Measurements from ENCODE around the gene OSBPL1A.

DNA sequence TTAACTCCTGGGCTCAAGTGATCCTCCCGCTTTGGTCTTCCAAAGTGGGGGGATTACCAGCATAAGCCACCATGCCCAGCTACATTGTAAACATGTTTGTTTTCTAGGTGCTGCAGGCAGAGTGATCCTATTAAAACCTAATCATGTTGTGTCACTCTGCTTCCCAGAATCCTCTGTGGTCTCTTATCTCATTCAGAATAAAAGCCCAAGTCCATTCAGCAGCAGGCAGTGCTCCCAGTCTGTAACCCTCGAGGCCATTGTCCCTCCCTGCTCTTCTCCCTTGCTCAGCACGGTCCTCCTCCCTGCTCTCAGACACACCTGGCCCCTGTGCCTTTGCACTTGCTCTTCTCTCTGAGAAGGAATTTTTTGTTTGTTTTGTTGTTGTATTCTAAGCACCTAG, 269.9 kb downstream of the OSBPL1A start:
- TF ChIP-seq JUN (IDR thresholded peaks at IDR 0.05; ENCODE audit: low read depth, low read length) = no peak
- no peak for TF ChIP-seq EZH2 (IDR thresholded peaks at IDR 0.05; ENCODE audit: low read depth, low read length, severe bottlenecking)
- TF ChIP-seq EP300 (IDR thresholded peaks at IDR 0.05; ENCODE audit: borderline replicate concordance in 1 of 2, low read depth in 2 of 2, low read length in 2 of 2) = no peak
